ENCODE data around the gene CPN2. TPM values are rescaled to one million over a fixed set of nuclear protein-coding genes. Genes with fewer than 3 reads are reported as not detected.

The CPN2 gene, protein sequence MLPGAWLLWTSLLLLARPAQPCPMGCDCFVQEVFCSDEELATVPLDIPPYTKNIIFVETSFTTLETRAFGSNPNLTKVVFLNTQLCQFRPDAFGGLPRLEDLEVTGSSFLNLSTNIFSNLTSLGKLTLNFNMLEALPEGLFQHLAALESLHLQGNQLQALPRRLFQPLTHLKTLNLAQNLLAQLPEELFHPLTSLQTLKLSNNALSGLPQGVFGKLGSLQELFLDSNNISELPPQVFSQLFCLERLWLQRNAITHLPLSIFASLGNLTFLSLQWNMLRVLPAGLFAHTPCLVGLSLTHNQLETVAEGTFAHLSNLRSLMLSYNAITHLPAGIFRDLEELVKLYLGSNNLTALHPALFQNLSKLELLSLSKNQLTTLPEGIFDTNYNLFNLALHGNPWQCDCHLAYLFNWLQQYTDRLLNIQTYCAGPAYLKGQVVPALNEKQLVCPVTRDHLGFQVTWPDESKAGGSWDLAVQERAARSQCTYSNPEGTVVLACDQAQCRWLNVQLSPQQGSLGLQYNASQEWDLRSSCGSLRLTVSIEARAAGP
- under 1 TPM in 1 of 4 donors, not detected in 3; 0.10 TPM for total RNA-seq

DNA sequence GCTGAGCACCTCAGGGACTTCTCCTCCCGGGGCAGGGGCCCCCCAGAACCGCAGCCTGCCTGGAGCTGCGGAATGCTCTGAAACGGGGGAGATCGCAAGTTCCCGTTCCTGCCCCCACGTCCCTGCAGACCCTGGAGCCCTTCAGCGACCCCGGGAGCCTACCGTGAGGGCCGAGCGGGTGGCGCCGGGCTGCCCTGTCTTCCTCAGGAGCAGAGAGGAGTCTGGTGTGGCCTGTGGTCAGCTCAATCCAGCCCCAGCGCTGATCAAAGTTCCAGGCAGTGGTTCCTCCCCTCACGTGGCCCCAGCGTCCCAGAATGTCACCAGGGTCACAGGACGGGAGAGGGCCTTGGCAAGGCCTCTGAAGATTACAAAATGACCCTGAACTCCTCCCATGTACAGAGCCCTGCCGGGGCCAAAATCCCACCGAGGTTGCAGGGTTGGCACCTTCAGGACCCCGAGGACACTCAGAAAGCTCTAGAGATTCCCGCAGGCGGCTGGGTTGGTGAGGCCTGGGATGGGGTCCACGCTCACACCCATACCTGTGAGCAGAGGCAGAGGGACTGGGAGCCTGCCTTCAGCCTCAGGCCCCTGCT, at the start of gene CPN2:
TSS of gene CPN2 (minus strand) at position 249 of the 593 bp plus-strand sequence. CDS start 8,626 bp downstream, outside the sequence.
- no peak within 1 kb of the TSS for H3K4me3 ChIP-seq (ENCODE audit: low read depth, poor library complexity, severe bottlenecking)
- intact Hi-C loops (cut with DNase I; ENCODE audit: low total_unique reads) = no loop called here
- TF ChIP-seq, protein P1, sequence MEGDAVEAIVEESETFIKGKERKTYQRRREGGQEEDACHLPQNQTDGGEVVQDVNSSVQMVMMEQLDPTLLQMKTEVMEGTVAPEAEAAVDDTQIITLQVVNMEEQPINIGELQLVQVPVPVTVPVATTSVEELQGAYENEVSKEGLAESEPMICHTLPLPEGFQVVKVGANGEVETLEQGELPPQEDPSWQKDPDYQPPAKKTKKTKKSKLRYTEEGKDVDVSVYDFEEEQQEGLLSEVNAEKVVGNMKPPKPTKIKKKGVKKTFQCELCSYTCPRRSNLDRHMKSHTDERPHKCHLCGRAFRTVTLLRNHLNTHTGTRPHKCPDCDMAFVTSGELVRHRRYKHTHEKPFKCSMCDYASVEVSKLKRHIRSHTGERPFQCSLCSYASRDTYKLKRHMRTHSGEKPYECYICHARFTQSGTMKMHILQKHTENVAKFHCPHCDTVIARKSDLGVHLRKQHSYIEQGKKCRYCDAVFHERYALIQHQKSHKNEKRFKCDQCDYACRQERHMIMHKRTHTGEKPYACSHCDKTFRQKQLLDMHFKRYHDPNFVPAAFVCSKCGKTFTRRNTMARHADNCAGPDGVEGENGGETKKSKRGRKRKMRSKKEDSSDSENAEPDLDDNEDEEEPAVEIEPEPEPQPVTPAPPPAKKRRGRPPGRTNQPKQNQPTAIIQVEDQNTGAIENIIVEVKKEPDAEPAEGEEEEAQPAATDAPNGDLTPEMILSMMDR (IDR thresholded peaks at IDR 0.05) = no peak
- no peak for TF ChIP-seq POLR2A (IDR thresholded peaks at IDR 0.05)
- no peak for DNase-seq (ENCODE audit: low spot score in 2 of 2)
- 93 to 95% methylated on average over 17 to 24 of the region's 24 CpGs for WGBS, 2 donors

DNA sequence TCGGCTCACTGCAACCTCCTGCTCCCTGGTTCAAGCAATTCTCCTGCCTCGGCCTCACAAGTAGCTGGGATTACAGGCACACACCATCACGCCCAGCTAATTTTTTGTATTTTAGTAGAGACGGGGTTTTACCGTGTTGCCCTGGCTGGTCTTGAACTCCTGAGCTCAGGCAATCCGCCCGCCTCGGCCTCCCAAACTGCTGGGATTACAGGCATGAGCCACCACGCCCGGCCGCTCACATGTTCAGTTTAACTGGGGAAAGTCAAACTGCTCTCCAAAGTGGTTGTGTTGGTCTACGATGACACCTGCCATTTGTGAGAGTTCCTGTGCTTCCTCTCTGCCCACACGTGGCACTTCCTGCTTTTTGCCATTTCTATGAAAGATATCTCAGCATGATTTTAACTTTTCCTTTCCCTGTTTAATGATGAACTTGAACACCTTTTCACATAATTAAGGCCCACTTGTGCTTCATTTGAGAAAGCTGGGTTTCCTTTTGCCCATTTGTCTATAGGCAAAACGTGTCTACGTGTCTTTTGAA, 48.8 kb upstream of the CPN2 start:
- TF ChIP-seq POLR2A (IDR thresholded peaks at IDR 0.05) = no peak
- TF ChIP-seq, protein P1 (IDR thresholded peaks at IDR 0.05) = no peak
- 86 to 93% methylated on average over 15 of the region's 15 CpGs for WGBS, 2 donors
- no peak for DNase-seq (ENCODE audit: low spot score in 2 of 2)
- no peak overlapping the region for H3K4me3 ChIP-seq (ENCODE audit: low read depth, poor library complexity, severe bottlenecking)
- intact Hi-C loops (cut with DNase I; ENCODE audit: low total_unique reads) = loop anchor here (5.0 kb wide), 1 partner anchor 63 kb away; no protein-coding TSS in a partner anchor

DNA sequence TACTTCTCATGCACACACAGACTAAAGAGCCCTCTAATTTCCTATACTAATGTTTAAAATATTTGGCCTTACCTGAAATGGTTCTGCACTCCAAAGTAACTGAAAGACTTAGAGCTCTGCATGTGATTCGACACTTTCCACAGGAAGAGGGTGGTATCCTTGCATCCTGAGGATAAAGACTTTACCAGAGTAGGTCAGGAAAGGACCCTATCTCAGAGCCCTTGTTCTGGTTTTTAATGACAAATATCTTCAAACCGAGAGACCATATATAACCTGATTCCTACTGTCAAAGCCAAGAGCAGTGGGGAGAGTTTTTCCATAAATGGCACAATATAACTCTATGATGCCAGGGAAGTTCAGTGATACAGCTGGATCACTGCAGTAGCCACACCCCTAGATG, 48.0 kb upstream of the CPN2 start, which contains the start of gene GP5:
TSS of gene GP5 (minus strand) at position 101 of the 400 bp plus-strand sequence. CDS start 984 bp downstream, outside the sequence.
- DNase-seq (ENCODE audit: low spot score in 2 of 2) = no peak
- 71 to 76% methylated on average over 2 of the region's 2 CpGs for WGBS, 2 donors
- TF ChIP-seq, protein P1 (IDR thresholded peaks at IDR 0.05) = no peak
- TF ChIP-seq POLR2A (IDR thresholded peaks at IDR 0.05) = no peak
- intact Hi-C loops (cut with DNase I; ENCODE audit: low total_unique reads) = loop anchor here (5.0 kb wide), 1 partner anchor 62 kb away; no protein-coding TSS in a partner anchor
- H3K4me3 ChIP-seq (ENCODE audit: low read depth, poor library complexity, severe bottlenecking) = no peak within 1 kb of the TSS

DNA sequence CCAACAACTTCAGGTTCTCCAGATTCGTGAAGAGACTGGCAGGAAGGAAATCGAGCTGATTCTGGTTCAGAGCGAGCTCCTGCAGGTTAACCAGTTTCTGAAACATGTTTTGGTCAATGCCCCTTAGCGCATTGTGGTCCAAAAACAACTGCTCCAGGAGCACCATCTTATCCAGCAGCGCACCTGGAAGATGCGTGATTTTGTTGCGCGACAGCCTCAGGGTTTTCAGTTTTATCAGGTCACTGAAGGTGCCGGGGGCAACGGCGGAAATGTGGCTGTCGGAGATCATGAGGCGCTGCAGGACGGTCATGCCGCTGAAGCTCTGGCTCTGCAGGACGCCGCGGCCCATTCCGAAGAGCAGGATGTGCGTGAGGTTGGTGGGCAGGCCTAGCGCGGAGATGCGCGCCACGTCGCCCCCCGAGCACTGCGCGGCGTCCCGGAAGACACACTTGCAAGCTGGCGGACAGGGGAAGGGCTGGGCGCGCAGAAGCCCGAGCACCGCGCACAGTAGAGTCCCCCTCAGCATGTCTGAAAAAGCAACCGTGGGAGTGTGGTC, 46.7 kb upstream of the CPN2 start:
- intact Hi-C loops (cut with DNase I; ENCODE audit: low total_unique reads) = loop anchor here (5.0 kb wide), 1 partner anchor 61 kb away; no protein-coding TSS in a partner anchor
- WGBS, 2 donors = 22 to 33% methylated on average over 24 to 30 of the region's 38 CpGs
- DNase-seq (ENCODE audit: low spot score in 2 of 2) = no peak
- TF ChIP-seq, protein P1 (IDR thresholded peaks at IDR 0.05) = no peak
- TF ChIP-seq POLR2A (IDR thresholded peaks at IDR 0.05) = no peak
- no peak overlapping the region for H3K4me3 ChIP-seq (ENCODE audit: low read depth, poor library complexity, severe bottlenecking)

Data from lower leg skin (tissue), 4 donors.